GM12801 (cell line): ENCODE data around the gene DCAF11.

Experiments
- CTCF ChIP-seq: IDR thresholded peaks from one replicate; pipeline ENCODE4 v1.5.1; 2011; ENCODE audit warnings: control low read depth; ENCODE audit not compliant: insufficient read length; ENCODE audit errors: extremely low read depth

The DCAF11 gene

GRCh38 chr14:24087004-24087403 is 27.6 kb upstream of the DCAF11 start:
- TF ChIP-seq CTCF, result no peak

GRCh38 chr14:24088095-24088494 is 26.5 kb upstream of the DCAF11 start:
- TF ChIP-seq CTCF, result no peak

- TF ChIP-seq CTCF, result no peak
Measured at GRCh38 chr14:24089890-24090289, 24.7 kb upstream of the DCAF11 start.

GRCh38 chr14:24092110-24092504 is 22.5 kb upstream of the DCAF11 start:
- TF ChIP-seq CTCF, result no peak

- TF ChIP-seq CTCF, result no peak
Measured at GRCh38 chr14:24092505-24093206, 21.9 kb upstream of the DCAF11 start.

- no peak for TF ChIP-seq CTCF
Measured at GRCh38 chr14:24093207-24093900, 21.2 kb upstream of the DCAF11 start.

- no peak for TF ChIP-seq CTCF
Measured at GRCh38 chr14:24093901-24094840, 20.4 kb upstream of the DCAF11 start, which contains the start of gene PCK2. PCK2 (plus strand) TSS chr14:24094311; CDS start chr14:24094406, 95 bp downstream.
